Liver (tissue), 9 donors: ENCODE data around the gene NBAS. TPM values are rescaled to one million over a fixed set of nuclear protein-coding genes. Genes with fewer than 3 reads are reported as not detected.

Source experiments
- DNase-seq: peaks from one replicate; pipeline ENCODE4 v3.0.0-alpha.2; 2017; ENCODE audit warnings: low spot score
- H3K27ac ChIP-seq, 2 donors: one replicate each; pipeline ENCODE4 v1.7.0; 2013; ENCODE audit warnings: inconsistent platforms in 2 of 2, low read length in 2 of 2, control low read depth in 1 of 2, low read depth in 1 of 2, mild to moderate bottlenecking in 1 of 2
- H3K27me3 ChIP-seq, 4 donors: one replicate each; pipeline versions ENCODE4 v1.6.1 to v1.7.0; 2013; ENCODE audit warnings: low read length in 3 of 4, inconsistent platforms in 1 of 4, mild to moderate bottlenecking in 1 of 4, moderate library complexity in 1 of 4; ENCODE audit not compliant: control insufficient read depth in 4 of 4, insufficient read depth in 4 of 4
- H3K36me3 ChIP-seq, 4 donors: one replicate each; pipeline versions ENCODE4 v1.6.1 to v1.7.0; 2013; ENCODE audit warnings: low read length in 3 of 4, mild to moderate bottlenecking in 3 of 4, low read depth in 1 of 4, moderate library complexity in 1 of 4; ENCODE audit not compliant: control insufficient read depth in 4 of 4, insufficient read depth in 3 of 4
- H3K4me1 ChIP-seq, 4 donors: one replicate each; pipeline versions ENCODE4 v1.6.1 to v1.7.0; 2013; ENCODE audit warnings: low read length in 3 of 4, mild to moderate bottlenecking in 3 of 4, moderate library complexity in 1 of 4; ENCODE audit not compliant: control insufficient read depth in 4 of 4, insufficient read depth in 4 of 4
- H3K4me3 ChIP-seq, 3 donors: one replicate each; pipeline versions ENCODE4 v1.6.1 to v1.7.0; 2013; ENCODE audit warnings: low read length in 3 of 3, control low read depth in 1 of 3, low read depth in 1 of 3, mild to moderate bottlenecking in 1 of 3
- H3K9ac ChIP-seq, 2 donors: one replicate each; pipeline ENCODE4 v1.7.0; 2013; ENCODE audit warnings: low read length in 2 of 2, mild to moderate bottlenecking in 2 of 2, moderate library complexity in 2 of 2, control low read depth in 1 of 2, low read depth in 1 of 2
- H3K9me3 ChIP-seq, 4 donors: one replicate each; pipeline versions ENCODE4 v1.6.1 to v1.7.0; 2013; ENCODE audit warnings: low read length in 3 of 4; ENCODE audit not compliant: control insufficient read depth in 4 of 4
- EGR1 ChIP-seq, 2 donors: IDR thresholded peaks; 2 replicates each; pipeline ENCODE4 v1.6.1; 2016 to 2018; ENCODE audit warnings: antibody characterized with exemption in 2 of 2, low read depth in 2 of 2
- FOXA1 ChIP-seq: IDR thresholded peaks from 2 replicates; pipeline ENCODE4 v1.6.1; 2016; ENCODE audit warnings: antibody characterized with exemption
- FOXA2 ChIP-seq: IDR thresholded peaks from 2 replicates; pipeline ENCODE4 v1.6.1; 2016; ENCODE audit warnings: antibody characterized with exemption
- GABPA ChIP-seq, 2 donors: IDR thresholded peaks in 1 of 2; conservative IDR thresholded peaks in 1 of 2; 2 replicates each; pipeline ENCODE4 v1.6.1; 2016; ENCODE audit warnings: antibody characterized with exemption in 2 of 2, mild to moderate bottlenecking in 1 of 2, moderate library complexity in 1 of 2
- HNF4A ChIP-seq, 2 donors: conservative IDR thresholded peaks; 2 replicates each; pipeline ENCODE4 v1.6.1; 2016; ENCODE audit warnings: antibody characterized with exemption in 2 of 2, mild to moderate bottlenecking in 2 of 2
- HNF4G ChIP-seq: IDR thresholded peaks from 2 replicates; pipeline ENCODE4 v1.6.1; 2016; ENCODE audit warnings: antibody characterized with exemption
- JUND ChIP-seq, 2 donors: IDR thresholded peaks; 2 replicates each; pipeline ENCODE4 v1.6.1; 2016; ENCODE audit warnings: antibody characterized with exemption in 2 of 2
- NR2F2 ChIP-seq: IDR thresholded peaks from 2 replicates; pipeline ENCODE4 v1.6.1; 2016; ENCODE audit warnings: antibody characterized with exemption
- RAD21 ChIP-seq, 2 donors: IDR thresholded peaks; 2 replicates each; pipeline ENCODE4 v1.6.1; 2016; ENCODE audit warnings: antibody characterized with exemption in 2 of 2, mild to moderate bottlenecking in 2 of 2
- RXRA ChIP-seq, 2 donors: IDR thresholded peaks; 2 replicates each; pipeline ENCODE4 v1.6.1; 2017 to 2018; ENCODE audit warnings: antibody characterized with exemption in 2 of 2, mild to moderate bottlenecking in 1 of 2
- SP1 ChIP-seq: IDR thresholded peaks from 2 replicates; pipeline ENCODE4 v1.6.1; 2018; ENCODE audit warnings: antibody characterized with exemption, mild to moderate bottlenecking
- TAF1 ChIP-seq: conservative IDR thresholded peaks from 2 replicates; pipeline ENCODE4 v1.6.1; 2016; ENCODE audit warnings: antibody characterized with exemption, mild to moderate bottlenecking
- YY1 ChIP-seq: IDR thresholded peaks from 2 replicates; pipeline ENCODE4 v1.6.1; 2016; ENCODE audit warnings: antibody characterized with exemption, mild to moderate bottlenecking
- WGBS: extraction: QIAGEN DNeasy Blood & Tissue Kit; methylation state at CpG from one replicate; pipeline ENCODE4 v1.1.7; 2013; 5-methylcytosine and 5-hydroxymethylcytosine counted together
- polyA plus RNA-seq, 2 donors: library from polyadenylated mRNA; stranded (reverse) in 1 of 2; unstranded in 1 of 2; fragments of 200-250 nt in 1 of 2; fragments of >200 nt in 1 of 2; fragmentation: Nextera tagmentation in 1 of 2; extraction: Ambion mirVana in 1 of 2; gene quantifications; one replicate each; pipeline versions ENCODE4 v1.2.1 to v1.2.3, GENCODE V29; 2013 to 2015
- total RNA-seq, 2 donors: library from RNA; depleted of rRNA; stranded (reverse); fragments of >200 nt; gene quantifications; one replicate each; pipeline ENCODE4 v1.2.3, GENCODE V29; 2014
- TF ChIP-seq, protein P1 (sequence below): IDR thresholded peaks from 2 replicates; pipeline ENCODE4 v1.6.1; 2016; ENCODE audit warnings: antibody characterized with exemption
- TF ChIP-seq, protein P2 (sequence below): IDR thresholded peaks from 2 replicates; pipeline ENCODE4 v1.6.1; 2016; ENCODE audit warnings: antibody characterized with exemption, mild to moderate bottlenecking
- TF ChIP-seq, protein P3 (sequence below): fragments of 150-350 bp; IDR thresholded peaks from 2 replicates; pipeline ENCODE4 v1.5.1; 2017; ENCODE audit warnings: improper control_type of control experiment, low read depth, low read length; ENCODE audit not compliant: missing input control
- TF ChIP-seq, protein P4 (sequence below): IDR thresholded peaks from 2 replicates; pipeline ENCODE4 v1.6.1; 2016; ENCODE audit warnings: antibody characterized with exemption
- TF ChIP-seq, protein P5 (sequence below): IDR thresholded peaks from 2 replicates; pipeline ENCODE4 v1.6.1; 2016; ENCODE audit warnings: antibody characterized with exemption
- donor health status: healthy.
- donor health status: healthy.
- donor health status: healthy.
- donor health status: healthy.
- donor health status: healthy.

Gene NBAS
- total and polyA plus RNA-seq, 4 donors, result 10.5 to 40.0 (median 18.9) TPM

DNA sequence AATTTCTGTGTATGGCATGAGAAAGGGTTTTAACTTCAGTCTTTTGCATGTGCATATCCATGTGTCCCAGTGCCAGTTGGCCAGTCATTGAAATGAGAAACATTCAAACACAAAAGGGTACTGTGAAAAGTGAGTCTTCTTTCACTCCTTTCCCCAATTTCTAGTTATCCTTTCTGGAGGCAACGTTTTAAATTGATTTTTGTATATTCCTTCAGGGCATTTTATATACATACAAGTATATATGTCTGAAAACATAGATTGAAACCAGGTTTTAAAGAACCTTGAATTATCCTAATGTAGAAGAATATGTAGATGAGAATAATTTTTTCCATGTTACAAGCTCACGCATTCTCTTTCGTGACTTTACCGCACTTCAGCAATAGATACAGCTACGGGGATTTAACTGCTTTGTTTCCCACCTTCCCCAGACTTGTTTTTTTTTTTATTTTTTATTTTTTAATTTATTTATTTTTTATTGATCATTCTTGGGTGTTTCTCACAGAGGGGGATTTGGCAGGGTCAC is 49.4 kb upstream of the NBAS start:
- H3K36me3 ChIP-seq, result peaks cover 7 to 49% (median 44%) of the 10 kb centered on the region in 4 donors
- TF ChIP-seq RXRA (IDR thresholded peaks at IDR 0.05), result no peak
- no peak for TF ChIP-seq SP1
- TF ChIP-seq TAF1, result no peak
- TF ChIP-seq GABPA (IDR thresholded peaks at IDR 0.05 in 1 of 2, conservative IDR thresholded peaks at IDR 0.05 in 1 of 2), result no peak
- no peak for TF ChIP-seq HNF4A (conservative IDR thresholded peaks at IDR 0.05)
- TF ChIP-seq EGR1 (IDR thresholded peaks at IDR 0.05; ENCODE audit: low read depth in 2 of 2), result no peak
- TF ChIP-seq, protein P1, sequence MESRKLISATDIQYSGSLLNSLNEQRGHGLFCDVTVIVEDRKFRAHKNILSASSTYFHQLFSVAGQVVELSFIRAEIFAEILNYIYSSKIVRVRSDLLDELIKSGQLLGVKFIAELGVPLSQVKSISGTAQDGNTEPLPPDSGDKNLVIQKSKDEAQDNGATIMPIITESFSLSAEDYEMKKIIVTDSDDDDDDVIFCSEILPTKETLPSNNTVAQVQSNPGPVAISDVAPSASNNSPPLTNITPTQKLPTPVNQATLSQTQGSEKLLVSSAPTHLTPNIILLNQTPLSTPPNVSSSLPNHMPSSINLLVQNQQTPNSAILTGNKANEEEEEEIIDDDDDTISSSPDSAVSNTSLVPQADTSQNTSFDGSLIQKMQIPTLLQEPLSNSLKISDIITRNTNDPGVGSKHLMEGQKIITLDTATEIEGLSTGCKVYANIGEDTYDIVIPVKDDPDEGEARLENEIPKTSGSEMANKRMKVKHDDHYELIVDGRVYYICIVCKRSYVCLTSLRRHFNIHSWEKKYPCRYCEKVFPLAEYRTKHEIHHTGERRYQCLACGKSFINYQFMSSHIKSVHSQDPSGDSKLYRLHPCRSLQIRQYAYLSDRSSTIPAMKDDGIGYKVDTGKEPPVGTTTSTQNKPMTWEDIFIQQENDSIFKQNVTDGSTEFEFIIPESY, result no peak
- no peak for TF ChIP-seq YY1
- TF ChIP-seq JUND (IDR thresholded peaks at IDR 0.05), result no peak
- TF ChIP-seq, protein P2, sequence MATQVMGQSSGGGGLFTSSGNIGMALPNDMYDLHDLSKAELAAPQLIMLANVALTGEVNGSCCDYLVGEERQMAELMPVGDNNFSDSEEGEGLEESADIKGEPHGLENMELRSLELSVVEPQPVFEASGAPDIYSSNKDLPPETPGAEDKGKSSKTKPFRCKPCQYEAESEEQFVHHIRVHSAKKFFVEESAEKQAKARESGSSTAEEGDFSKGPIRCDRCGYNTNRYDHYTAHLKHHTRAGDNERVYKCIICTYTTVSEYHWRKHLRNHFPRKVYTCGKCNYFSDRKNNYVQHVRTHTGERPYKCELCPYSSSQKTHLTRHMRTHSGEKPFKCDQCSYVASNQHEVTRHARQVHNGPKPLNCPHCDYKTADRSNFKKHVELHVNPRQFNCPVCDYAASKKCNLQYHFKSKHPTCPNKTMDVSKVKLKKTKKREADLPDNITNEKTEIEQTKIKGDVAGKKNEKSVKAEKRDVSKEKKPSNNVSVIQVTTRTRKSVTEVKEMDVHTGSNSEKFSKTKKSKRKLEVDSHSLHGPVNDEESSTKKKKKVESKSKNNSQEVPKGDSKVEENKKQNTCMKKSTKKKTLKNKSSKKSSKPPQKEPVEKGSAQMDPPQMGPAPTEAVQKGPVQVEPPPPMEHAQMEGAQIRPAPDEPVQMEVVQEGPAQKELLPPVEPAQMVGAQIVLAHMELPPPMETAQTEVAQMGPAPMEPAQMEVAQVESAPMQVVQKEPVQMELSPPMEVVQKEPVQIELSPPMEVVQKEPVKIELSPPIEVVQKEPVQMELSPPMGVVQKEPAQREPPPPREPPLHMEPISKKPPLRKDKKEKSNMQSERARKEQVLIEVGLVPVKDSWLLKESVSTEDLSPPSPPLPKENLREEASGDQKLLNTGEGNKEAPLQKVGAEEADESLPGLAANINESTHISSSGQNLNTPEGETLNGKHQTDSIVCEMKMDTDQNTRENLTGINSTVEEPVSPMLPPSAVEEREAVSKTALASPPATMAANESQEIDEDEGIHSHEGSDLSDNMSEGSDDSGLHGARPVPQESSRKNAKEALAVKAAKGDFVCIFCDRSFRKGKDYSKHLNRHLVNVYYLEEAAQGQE, result no peak
- no peak for TF ChIP-seq NR2F2
- TF ChIP-seq, protein P3, sequence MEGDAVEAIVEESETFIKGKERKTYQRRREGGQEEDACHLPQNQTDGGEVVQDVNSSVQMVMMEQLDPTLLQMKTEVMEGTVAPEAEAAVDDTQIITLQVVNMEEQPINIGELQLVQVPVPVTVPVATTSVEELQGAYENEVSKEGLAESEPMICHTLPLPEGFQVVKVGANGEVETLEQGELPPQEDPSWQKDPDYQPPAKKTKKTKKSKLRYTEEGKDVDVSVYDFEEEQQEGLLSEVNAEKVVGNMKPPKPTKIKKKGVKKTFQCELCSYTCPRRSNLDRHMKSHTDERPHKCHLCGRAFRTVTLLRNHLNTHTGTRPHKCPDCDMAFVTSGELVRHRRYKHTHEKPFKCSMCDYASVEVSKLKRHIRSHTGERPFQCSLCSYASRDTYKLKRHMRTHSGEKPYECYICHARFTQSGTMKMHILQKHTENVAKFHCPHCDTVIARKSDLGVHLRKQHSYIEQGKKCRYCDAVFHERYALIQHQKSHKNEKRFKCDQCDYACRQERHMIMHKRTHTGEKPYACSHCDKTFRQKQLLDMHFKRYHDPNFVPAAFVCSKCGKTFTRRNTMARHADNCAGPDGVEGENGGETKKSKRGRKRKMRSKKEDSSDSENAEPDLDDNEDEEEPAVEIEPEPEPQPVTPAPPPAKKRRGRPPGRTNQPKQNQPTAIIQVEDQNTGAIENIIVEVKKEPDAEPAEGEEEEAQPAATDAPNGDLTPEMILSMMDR, result no peak
- TF ChIP-seq, protein P4, sequence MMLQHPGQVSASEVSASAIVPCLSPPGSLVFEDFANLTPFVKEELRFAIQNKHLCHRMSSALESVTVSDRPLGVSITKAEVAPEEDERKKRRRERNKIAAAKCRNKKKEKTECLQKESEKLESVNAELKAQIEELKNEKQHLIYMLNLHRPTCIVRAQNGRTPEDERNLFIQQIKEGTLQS, result no peak
- no peak for TF ChIP-seq RAD21 (IDR thresholded peaks at IDR 0.05)
- no peak for TF ChIP-seq FOXA1
- TF ChIP-seq, protein P5, sequence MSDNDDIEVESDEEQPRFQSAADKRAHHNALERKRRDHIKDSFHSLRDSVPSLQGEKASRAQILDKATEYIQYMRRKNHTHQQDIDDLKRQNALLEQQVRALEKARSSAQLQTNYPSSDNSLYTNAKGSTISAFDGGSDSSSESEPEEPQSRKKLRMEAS, result no peak
- no peak for TF ChIP-seq HNF4G
- no peak for TF ChIP-seq FOXA2
- no peaks in the 10 kb centered on the region for H3K27me3 ChIP-seq
- H3K9me3 ChIP-seq, result no peaks in the 10 kb centered on the region
- no peak overlapping the region for H3K27ac ChIP-seq
- DNase-seq, result no peak
- no peak overlapping the region for H3K4me3 ChIP-seq
- no peak overlapping the region for H3K9ac ChIP-seq
- peaks cover 0 to 6% (median 0%) of the 10 kb centered on the region in 4 donors for H3K4me1 ChIP-seq
- WGBS, result 96% methylated on average over 5 of the region's 5 CpGs
